ENCODE results near the gene GNAI2.
A peak's percentile ranks its signal among the peaks of the same experiment; 100 is the strongest.

The GNAI2 gene

DNA sequence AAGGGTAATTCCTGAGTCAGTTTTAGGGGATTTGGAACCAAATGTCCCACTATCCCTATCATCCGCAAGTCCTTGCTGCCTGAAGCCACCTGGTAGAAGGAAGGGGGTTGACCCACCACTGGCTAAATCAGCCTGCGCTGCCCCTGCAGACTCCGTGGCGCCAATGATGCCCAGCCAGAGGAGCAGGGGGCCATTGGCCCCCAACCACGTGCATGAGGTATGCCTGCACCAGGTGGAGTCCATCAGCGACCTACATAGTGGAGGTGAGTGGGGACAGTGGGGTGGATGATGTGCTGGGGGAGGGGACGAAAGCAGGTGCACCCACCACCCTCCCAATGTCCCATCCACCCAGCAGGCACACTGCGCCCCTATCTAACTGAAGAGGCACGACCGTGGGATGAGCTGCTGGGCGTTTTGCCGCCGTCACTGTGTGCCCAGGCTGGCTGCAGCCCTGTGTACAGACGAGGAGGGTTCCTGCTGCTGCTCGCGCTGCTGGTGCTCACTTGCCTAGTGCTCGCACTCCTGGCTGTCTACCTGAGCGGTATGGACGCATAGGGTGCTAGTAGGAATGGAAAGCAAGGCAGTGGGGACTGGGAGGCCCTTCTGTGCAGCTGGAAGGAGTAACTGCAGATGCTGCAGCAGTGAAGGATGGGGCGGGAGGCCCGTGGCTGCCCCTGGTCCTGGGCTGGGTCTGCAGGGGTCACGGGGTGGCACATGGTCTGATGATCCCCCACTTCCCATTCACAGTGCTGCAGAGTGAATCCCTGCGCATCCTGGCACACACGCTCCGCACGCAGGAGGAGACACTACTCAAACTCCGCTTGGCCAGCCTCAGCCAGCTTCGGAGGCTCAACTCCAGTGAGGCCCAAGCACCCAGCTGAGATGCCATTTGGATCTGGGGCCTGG is 50.6 kb downstream of the GNAI2 start:
- DNase-seq = no peak

DNA sequence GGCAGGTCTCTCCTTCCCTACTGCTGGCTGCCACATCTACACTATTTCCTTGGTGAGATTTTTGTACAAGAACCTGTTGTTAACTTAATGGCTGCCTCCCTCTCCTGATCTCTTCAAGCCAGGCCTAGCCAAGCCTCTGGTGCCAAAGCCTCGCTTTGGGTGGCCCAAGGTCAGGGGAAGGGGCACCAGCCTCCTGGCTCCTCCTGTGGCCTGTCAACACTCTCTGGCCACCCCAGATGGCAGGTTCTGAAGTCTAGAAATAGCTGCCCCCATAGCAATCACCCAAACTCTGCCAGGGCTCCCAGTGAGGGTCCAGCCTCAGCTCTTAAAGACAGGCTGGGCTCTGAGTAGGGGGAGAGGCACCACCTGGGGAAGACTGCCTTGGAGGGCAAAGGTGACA is 51.3 kb downstream of the GNAI2 start:
- DNase-seq = no peak

- DNase-seq = no peak
Measured at GRCh38 chr3:50288387-50289007, 52.5 kb downstream of the GNAI2 start.

- no peak for DNase-seq
Measured at GRCh38 chr3:50289130-50289529, 53.1 kb downstream of the GNAI2 start.

- no peak for DNase-seq
Measured at GRCh38 chr3:50290161-50290641, 54.2 kb downstream of the GNAI2 start.

DNA sequence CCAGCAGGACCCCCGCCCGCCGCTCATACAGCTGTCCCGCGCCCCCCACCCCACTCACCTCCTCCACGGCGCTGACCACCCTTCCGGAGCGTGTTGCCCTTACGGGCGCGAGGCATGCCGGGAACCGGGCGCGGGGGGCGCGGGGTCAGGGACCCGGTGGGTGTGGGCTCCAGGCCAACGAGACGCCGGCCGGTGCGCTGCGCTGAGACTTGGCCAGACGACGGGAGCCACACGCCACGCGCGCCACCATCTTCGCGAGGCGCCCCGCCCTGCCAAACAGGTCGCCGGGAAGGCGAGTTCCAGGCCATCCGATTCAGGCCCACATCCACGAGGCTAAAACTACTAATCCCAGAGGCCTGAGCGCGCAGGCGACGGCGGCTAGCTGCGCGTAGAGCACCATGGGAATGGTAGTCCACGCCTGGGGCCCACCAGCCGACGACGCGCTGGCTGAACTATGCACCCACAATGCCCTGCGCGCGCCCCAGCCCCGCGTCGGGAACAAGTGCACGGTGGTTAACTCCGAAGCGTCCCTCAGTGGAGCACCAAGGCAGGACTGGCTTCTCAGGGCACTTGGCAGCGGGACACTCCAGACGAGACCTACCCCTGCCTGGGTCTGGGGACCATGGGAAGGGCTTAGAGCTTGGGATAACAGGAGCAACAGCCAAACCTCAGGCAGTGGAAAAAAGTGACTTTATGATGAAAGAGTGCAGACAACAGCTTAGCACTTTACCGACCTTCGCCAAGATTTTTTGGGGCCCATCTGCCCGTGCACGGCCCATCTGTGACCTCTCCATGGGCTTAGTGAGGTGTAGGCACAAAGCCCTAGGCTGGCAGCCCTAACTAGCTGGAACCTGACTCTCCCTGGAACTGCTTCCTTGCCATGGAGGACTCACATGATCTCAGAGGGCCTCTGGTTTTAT is 56.4 kb downstream of the GNAI2 start, which contains the start of gene IFRD2:
IFRD2 (minus strand) TSS at position 271 of the 920 bp plus-strand sequence; CDS start at position 116, 155 bp downstream.
- peak; percentile 92 to 97 for DNase-seq

DNA sequence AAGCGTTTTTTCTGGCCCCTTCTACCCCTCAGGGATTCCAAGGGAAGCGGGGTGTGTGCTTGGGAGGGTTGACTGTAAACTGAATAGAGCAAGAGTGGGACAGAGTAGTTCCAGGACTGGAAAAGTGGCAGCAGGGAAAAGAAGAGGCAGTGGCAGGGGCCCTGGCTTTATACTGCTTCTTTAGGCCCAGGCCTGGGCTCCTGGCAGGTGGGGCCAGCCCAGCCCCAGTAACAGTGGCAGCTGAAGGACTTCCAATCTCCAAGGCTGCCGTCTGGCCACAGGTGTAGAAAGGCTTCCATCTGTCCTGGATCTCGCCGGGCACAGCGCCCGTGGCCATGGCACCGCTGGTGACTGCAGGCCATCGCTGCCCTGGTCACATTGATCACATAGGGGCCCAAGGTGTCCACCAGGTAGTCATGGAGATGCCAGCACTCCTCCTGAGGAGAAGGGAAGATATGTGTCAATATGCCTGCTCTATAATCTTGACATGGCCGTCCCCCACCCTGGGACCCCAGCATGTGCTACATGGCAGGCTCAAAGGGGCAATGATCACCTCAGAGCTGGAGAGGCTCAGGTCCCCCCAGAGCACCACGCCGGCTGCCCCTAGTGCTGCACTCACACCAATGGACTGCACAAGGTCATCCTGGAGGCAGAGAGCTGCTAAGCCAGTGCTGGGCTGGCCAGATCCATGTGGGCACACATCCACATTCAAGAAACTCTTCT is 57.2 kb downstream of the GNAI2 start:
- DNase-seq = no peak

- no peak for DNase-seq
Measured at GRCh38 chr3:50294089-50294488, 58.1 kb downstream of the GNAI2 start.

GRCh38 chr3:50294492-50295403 is 58.7 kb downstream of the GNAI2 start:
- no peak for DNase-seq

GRCh38 chr3:50295553-50296431 is 59.8 kb downstream of the GNAI2 start:
- no peak for DNase-seq

GRCh38 chr3:50296721-50297383 is 60.8 kb downstream of the GNAI2 start:
- DNase-seq = no peak

DNA sequence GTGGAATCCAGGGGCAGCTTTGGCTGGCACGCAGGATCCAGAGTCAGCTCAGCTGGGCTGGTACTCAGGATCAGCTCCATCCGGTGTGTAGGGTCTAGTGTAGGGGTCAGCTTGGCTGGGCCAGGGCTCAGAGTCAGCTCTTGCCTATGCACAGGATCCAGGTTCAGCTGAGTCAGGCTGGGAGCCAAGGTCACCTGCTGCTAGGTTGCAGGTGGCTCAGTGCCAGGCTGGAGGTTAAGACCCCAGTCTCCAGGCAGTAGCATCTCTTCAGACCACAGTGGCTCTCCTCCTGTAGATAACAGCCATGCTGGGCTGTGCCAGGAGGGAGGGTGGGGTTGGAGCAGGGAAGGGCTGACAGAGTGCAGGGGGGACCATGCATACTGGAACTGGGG is 61.4 kb downstream of the GNAI2 start:
- DNase-seq = no peak

- DNase-seq = no peak
Measured at GRCh38 chr3:50297896-50298725, 62.1 kb downstream of the GNAI2 start.

DNA sequence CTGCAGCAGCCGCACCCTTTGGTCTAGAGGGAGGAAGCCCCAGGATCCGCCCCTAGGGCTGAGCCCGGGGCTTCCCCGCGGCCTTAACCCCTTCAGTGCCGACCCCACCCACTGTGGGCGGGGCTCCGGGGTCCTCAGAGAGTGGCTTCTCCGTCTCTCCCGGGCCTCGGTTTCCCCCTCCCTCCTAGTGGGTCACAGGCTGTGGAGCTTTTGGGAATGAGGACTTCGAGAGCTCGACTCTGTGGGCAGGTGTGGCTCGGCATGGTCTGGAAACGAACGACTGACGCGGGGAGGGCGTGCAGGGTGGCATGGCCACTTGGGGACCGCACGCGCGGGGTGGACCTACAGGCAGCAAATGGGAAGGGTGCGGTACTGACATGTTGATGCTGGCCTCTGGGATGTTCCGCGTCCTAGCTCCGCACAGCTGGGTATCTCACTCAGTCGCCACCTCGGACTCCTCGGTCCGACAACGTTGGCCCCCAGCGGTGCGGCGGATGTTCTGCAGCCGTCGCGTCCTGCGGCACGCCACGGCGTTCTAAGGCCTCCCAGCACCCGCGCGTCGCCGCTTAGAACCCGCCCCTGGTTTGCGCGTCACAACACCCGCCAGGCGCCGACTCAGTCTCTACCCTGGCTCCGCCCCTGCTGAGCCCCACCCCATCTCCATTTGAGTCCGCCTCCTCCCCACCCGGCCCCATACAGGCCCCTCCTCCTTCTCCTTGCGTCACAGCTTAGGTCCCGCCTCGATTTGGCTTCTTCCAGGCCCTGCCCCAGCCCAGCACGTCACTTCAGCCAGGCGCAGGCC is 63.0 kb downstream of the GNAI2 start, which contains the start of the genes HYAL3 and NAA80:
HYAL3 (minus strand) TSS at position 570 of the 802 bp plus-strand sequence. CDS start 3,803 bp downstream, outside the sequence.
NAA80 (minus strand) TSS at position 570 of the 802 bp plus-strand sequence. CDS start 1,942 bp downstream, outside the sequence.
- DNase-seq = peak; percentile 97 to 99

GRCh38 chr3:50299638-50299928 is 63.6 kb downstream of the GNAI2 start:
- no peak for DNase-seq

GRCh38 chr3:50299929-50300680 is 64.1 kb downstream of the GNAI2 start:
- DNase-seq = no peak

Data from stimulated activated CD4-positive, alpha-beta T cell treated with anti-CD3 and anti-CD28 coated beads, Interleukin-4, amount 100 ng/mL, for 4 hours (primary cell).